ENCODE results near the gene SMKR1. TPM values are rescaled to one million over a fixed set of nuclear protein-coding genes. Genes with fewer than 3 reads are reported as not detected.

Gene SMKR1
- total and polyA plus RNA-seq, 2 of the 8 experiments (the other 6 are each of a cell fraction or from before 2014, with no cell fraction given), result 0.39 to 1.6 TPM

DNA sequence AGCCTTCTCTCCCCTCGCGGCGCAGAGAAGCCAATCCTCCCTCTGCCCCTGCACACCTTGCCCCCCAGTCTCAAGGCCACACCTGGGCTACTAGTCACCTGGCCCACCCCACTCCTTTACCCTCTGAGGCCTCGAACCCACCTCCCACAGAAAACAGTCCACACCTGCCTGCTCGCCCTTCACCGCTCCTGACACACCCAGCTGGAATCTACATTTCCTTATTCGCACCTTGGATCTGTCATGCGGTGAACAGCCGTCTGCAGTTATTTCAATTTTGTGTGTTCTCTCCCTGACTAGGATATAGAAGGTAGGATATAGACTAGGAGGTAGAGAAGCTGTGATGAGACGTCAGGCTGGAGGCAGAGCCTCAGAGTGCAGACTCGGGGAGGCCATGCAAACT, 29.4 kb downstream of the SMKR1 start:
- Histone ChIP-seq H3K18ac (ENCODE audit: extremely low read depth, low read length) (no peak overlapping the region), H2BK20ac (ENCODE audit: low read length) (no peak overlapping the region), H3K56ac (replicated peaks; ENCODE audit: insufficient read length, low read depth, low read length) (no peak overlapping the region), H3K27ac (ENCODE audit: low read depth, low read length) (no peak overlapping the region), H3K23ac (ENCODE audit: insufficient read length) (no peak overlapping the region), H3K14ac (ENCODE audit: insufficient read length) (no peak overlapping the region), H4K5ac (ENCODE audit: insufficient read length, low read depth, low read length) (no peak overlapping the region), H2AK5ac (ENCODE audit: low read depth, low read length) (no peak overlapping the region), H2BK120ac (replicated peaks; ENCODE audit: low read depth, low read length) (no peak overlapping the region), H3K4ac (replicated peaks; ENCODE audit: insufficient read length, low read depth, low read length) (no peak overlapping the region), H3K9me3 (ENCODE audit: insufficient read depth in 2 of 2, low read depth in 1 of 2, low read length in 1 of 2) (no peaks in the 10 kb centered on the region), H3K4me3 (ENCODE audit: extremely low read depth in 1 of 4, insufficient read depth in 2 of 4, low read depth in 3 of 4, low read length in 4 of 4) (no peak overlapping the region), H3K79me2 (ENCODE audit: control insufficient read depth in 1 of 2, insufficient read depth in 2 of 2, low read length in 2 of 2) (no peaks in the 10 kb centered on the region), H4K91ac (replicated peaks; ENCODE audit: insufficient read length, low read length) (no peak overlapping the region), H3K4me2 (ENCODE audit: insufficient read depth in 1 of 2, low read depth in 2 of 2, low read length in 2 of 2) (no peak overlapping the region), H2AFZ (ENCODE audit: low read length) (no peak overlapping the region), H4K8ac (ENCODE audit: extremely low read depth, insufficient read depth, low read length) (no peak overlapping the region), H3K79me1 (ENCODE audit: low read depth, low read length) (no peaks in the 10 kb centered on the region), H2BK15ac (ENCODE audit: low read length) (no peak overlapping the region), H2BK5ac (ENCODE audit: low read depth, low read length) (0 out of 2 replicates have a peak overlapping the region, but pooled peaks have one; percentile 35), H4K20me1 (replicated peaks in 1 of 2; ENCODE audit: control insufficient read depth in 1 of 2, insufficient read depth in 2 of 2, low read length in 2 of 2) (no peaks in the 10 kb centered on the region), H3K23me2 (ENCODE audit: low read depth, low read length) (no peaks in the 10 kb centered on the region), H3K4me1 (replicated peaks in 1 of 4; ENCODE audit: control insufficient read depth in 3 of 4, insufficient read depth in 4 of 4, low read length in 3 of 4) (peaks cover 0 to 4% (median under 1%) of the 10 kb centered on the region in 4 experiments; a peak in 3 of 7 replicates), H2BK12ac (ENCODE audit: low read depth, low read length) (no peak overlapping the region), H3K36me3 (ENCODE audit: control insufficient read depth in 2 of 4, insufficient read depth in 4 of 4, low read length in 3 of 4) (no peaks in the 10 kb centered on the region), H3K27me3 (replicated peaks in 1 of 4; ENCODE audit: control insufficient read depth in 3 of 4, extremely low read depth in 1 of 4, insufficient read depth in 3 of 4, low read length in 3 of 4) (no peaks in the 10 kb centered on the region), H3K9ac (replicated peaks in 1 of 4; ENCODE audit: extremely low read depth in 1 of 4, low read depth in 3 of 4, low read length in 3 of 4) (no peak overlapping the region)
- DNase-seq (ENCODE audit: low read depth in 1 of 2, low spot score in 2 of 2) (no peak), FAIRE-seq (no peak)
- WGBS, 2 experiments (ENCODE audit: extremely low coverage in 1 of 2, insufficient coverage in 1 of 2, insufficient read length in 1 of 2, insufficient replicate concordance in 2 of 2, low coverage in 1 of 2, low lambda C conversion rate in 2 of 2, missing lambda C conversion rate in 1 of 2), result 91% methylated on average over 11 of the region's 11 CpGs; no CpG with 5 or more reads in 1 of the 2 experiments
- POLR2A ChIA-PET (ENCODE audit: partially characterized antibody), result interaction anchor here (0.9 to 1.0 kb wide), 2 partner anchors 12 to 16 kb away, joined by 3 read pairs; no protein-coding TSS in a partner anchor
- CTCF ChIA-PET (ENCODE audit: partially characterized antibody), result interaction anchor here (0.6 to 1.3 kb wide), 5 partner anchors 9 to 361 kb away, joined by 3 to 6 read pairs (median 3); no protein-coding TSS in a partner anchor
- TF ChIP-seq POU5F1 (IDR thresholded peaks at IDR 0.05; ENCODE audit: low read depth, low read length) (no peak), CHD1 (IDR thresholded peaks at IDR 0.05; ENCODE audit: low read depth, low read length) (no peak), RFX5 (IDR thresholded peaks at IDR 0.05; ENCODE audit: borderline replicate concordance, low read depth, low read length) (no peak), SRF (IDR thresholded peaks at IDR 0.05; ENCODE audit: low read depth, low read length) (no peak), CREB1 (IDR thresholded peaks at IDR 0.05) (no peak), KDM1A (IDR thresholded peaks at IDR 0.05; ENCODE audit: borderline replicate concordance, low read length) (no peak), POLR2A (IDR thresholded peaks at IDR 0.05; ENCODE audit: control extremely low read depth in 1 of 2, low read depth in 2 of 2, low read length in 2 of 2) (no peak), JUND (IDR thresholded peaks at IDR 0.05; ENCODE audit: low read length) (no peak), SAP30 (IDR thresholded peaks at IDR 0.05; ENCODE audit: insufficient read depth, insufficient replicate concordance, low read length) (no peak), RNF2 (IDR thresholded peaks at IDR 0.05; ENCODE audit: borderline replicate concordance, low read depth, low read length, missing control alignments, poor library complexity, severe bottlenecking) (no peak), CBX8 (IDR thresholded peaks at IDR 0.05; ENCODE audit: borderline replicate concordance, low read depth, low read length) (no peak), SUZ12 (IDR thresholded peaks at IDR 0.05; ENCODE audit: low read length) (no peak), TAF7 (optimal IDR thresholded peaks at IDR 0.05; ENCODE audit: borderline replicate concordance, low read depth, low read length) (no peak), PHF8 (conservative IDR thresholded peaks at IDR 0.05; ENCODE audit: low read depth, low read length) (no peak), JUN (IDR thresholded peaks at IDR 0.05; ENCODE audit: low read depth, low read length) (no peak)
